HepG2 (cell line): ENCODE data around the gene RAD9A. TPM values are rescaled to one million over a fixed set of nuclear protein-coding genes. Genes with fewer than 3 reads are reported as not detected.

ENCODE experiments used
- ARID5B ChIP-seq: IDR thresholded peaks from 2 replicates; pipeline ENCODE4 v1.4.0; 2020; ENCODE audit warnings: mild to moderate bottlenecking, missing genetic modification reagents
- CCAR2 ChIP-seq: fragments of 200-400 bp; formaldehyde crosslinking; optimal IDR thresholded peaks from 2 replicates; pipeline ENCODE3; 2018; ENCODE audit warnings: low read depth, mild to moderate bottlenecking, low read length, moderate library complexity
- DMTF1 ChIP-seq: sonication (generic); formaldehyde crosslinking; IDR thresholded peaks from 2 replicates; pipeline ENCODE4 v1.4.0; 2020; ENCODE audit warnings: mild to moderate bottlenecking, missing genetic modification reagents
- DR1 ChIP-seq: sonication (generic); formaldehyde crosslinking; IDR thresholded peaks from 2 replicates; pipeline ENCODE4 v1.8.0; 2021; ENCODE audit warnings: mild to moderate bottlenecking, missing genetic modification reagents, inconsistent platforms
- FOXA3 ChIP-seq: IDR thresholded peaks from 2 replicates; pipeline ENCODE4 v1.6.1; 2016; ENCODE audit warnings: missing genetic modification reagents, missing compliant biosample characterization
- HNF4G ChIP-seq, 2 experiments: sonication (generic) in 1 of 2; formaldehyde crosslinking in 1 of 2; IDR thresholded peaks; 2 replicates each; pipeline versions ENCODE4 v1.4.0 to v1.6.1; 2011 to 2020; ENCODE audit warnings: borderline replicate concordance in 2 of 2, low read depth in 2 of 2, mild to moderate bottlenecking in 2 of 2, low read length in 1 of 2, missing genetic modification reagents in 1 of 2, moderate library complexity in 1 of 2
- MTF1 ChIP-seq: sonication (generic); formaldehyde crosslinking; IDR thresholded peaks from 2 replicates; pipeline ENCODE4 v1.5.0; 2020; ENCODE audit warnings: missing genetic modification reagents
- NFE2L2 ChIP-seq: fragments of 150-350 bp; IDR thresholded peaks from 2 replicates; pipeline ENCODE4 v1.6.1; 2014; ENCODE audit warnings: low read length
- NFRKB ChIP-seq: fragments of 450-650 bp; IDR thresholded peaks from 2 replicates; pipeline ENCODE4 v1.6.1; 2017
- RORA ChIP-seq: sonication (generic); formaldehyde crosslinking; IDR thresholded peaks from 2 replicates; pipeline ENCODE4 v1.5.0; 2020; ENCODE audit warnings: mild to moderate bottlenecking, missing genetic modification reagents, moderate library complexity
- STAG1 ChIP-seq: sonication (generic); formaldehyde crosslinking; IDR thresholded peaks from 2 replicates; pipeline ENCODE4 v1.4.0; 2020; ENCODE audit warnings: missing genetic modification reagents
- TFE3 ChIP-seq: IDR thresholded peaks from 2 replicates; pipeline ENCODE4 v1.6.1; 2016
- ZBTB38 ChIP-seq: sonication (generic); formaldehyde crosslinking; IDR thresholded peaks from 2 replicates; pipeline ENCODE4 v1.5.1; 2020; ENCODE audit warnings: mild to moderate bottlenecking, missing genetic modification reagents
- ZKSCAN1 ChIP-seq: fragments of 150-350 bp; IDR thresholded peaks from 2 replicates; pipeline ENCODE4 v1.6.1; 2014; ENCODE audit warnings: low read length
- ZNF136 ChIP-seq: sonication (generic); formaldehyde crosslinking; IDR thresholded peaks from 2 replicates; pipeline ENCODE4 v1.8.1; 2022; ENCODE audit warnings: low read depth, mild to moderate bottlenecking, moderate library complexity, missing genetic modification reagents
- ZNF263 ChIP-seq: sonication (generic); formaldehyde crosslinking; IDR thresholded peaks from 2 replicates; pipeline ENCODE4 v1.4.0; 2020; ENCODE audit warnings: missing genetic modification reagents
- ZNF33A ChIP-seq: sonication (generic); formaldehyde crosslinking; IDR thresholded peaks from 2 replicates; pipeline ENCODE4 v1.5.1; 2020; ENCODE audit warnings: missing genetic modification reagents, mild to moderate bottlenecking, moderate library complexity, borderline replicate concordance
- ZNF720 ChIP-seq: sonication (generic); formaldehyde crosslinking; IDR thresholded peaks from 2 replicates; pipeline ENCODE4 v1.4.0; 2020; ENCODE audit warnings: missing genetic modification reagents
- ZNF747 ChIP-seq: sonication (generic); formaldehyde crosslinking; IDR thresholded peaks from 2 replicates; pipeline ENCODE4 v1.8.1; 2023; ENCODE audit warnings: missing genetic modification reagents, mild to moderate bottlenecking, borderline replicate concordance
- ZNF841 ChIP-seq: sonication (generic); formaldehyde crosslinking; IDR thresholded peaks from 2 replicates; pipeline ENCODE4 v1.8.1; 2023; ENCODE audit warnings: missing genetic modification reagents, borderline replicate concordance
- ZSCAN29 ChIP-seq: sonication (generic); formaldehyde crosslinking; conservative IDR thresholded peaks from 2 replicates; pipeline ENCODE4 v1.4.0; 2020; ENCODE audit warnings: mild to moderate bottlenecking, missing genetic modification reagents
- polyA plus RNA-seq, 8 experiments: library from polyadenylated mRNA; depleted of rRNA in 3 of 8; stranded (reverse) in 7 of 8; unstranded in 1 of 8; fragments of >200 nt; fragmentation: Illumina TruSeq in 4 of 8; extraction: Trizol in 4 of 8; gene quantifications; 2 replicates each; pipeline versions ENCODE4 v1.2.1 to v1.2.3, GENCODE V29; 2011 to 2016; ENCODE audit warnings: low read depth in 4 of 8, missing spikeins in 1 of 8, mixed read lengths in 1 of 8; ENCODE audit not compliant: insufficient read depth in 1 of 8
- total RNA-seq, 5 experiments: library from RNA; depleted of rRNA; stranded (reverse); fragments of >200 nt; fragmentation: Illumina TruSeq; extraction: Trizol; gene quantifications; 2 replicates each; pipeline ENCODE4 v1.2.3, GENCODE V29; 2016; ENCODE audit warnings: low read depth in 1 of 5

RAD9A gene
- total and polyA plus RNA-seq, 2 of the 13 experiments (the other 11 are each of a cell fraction or from before 2014, with no cell fraction given), result 10.1 to 15.7 TPM

DNA sequence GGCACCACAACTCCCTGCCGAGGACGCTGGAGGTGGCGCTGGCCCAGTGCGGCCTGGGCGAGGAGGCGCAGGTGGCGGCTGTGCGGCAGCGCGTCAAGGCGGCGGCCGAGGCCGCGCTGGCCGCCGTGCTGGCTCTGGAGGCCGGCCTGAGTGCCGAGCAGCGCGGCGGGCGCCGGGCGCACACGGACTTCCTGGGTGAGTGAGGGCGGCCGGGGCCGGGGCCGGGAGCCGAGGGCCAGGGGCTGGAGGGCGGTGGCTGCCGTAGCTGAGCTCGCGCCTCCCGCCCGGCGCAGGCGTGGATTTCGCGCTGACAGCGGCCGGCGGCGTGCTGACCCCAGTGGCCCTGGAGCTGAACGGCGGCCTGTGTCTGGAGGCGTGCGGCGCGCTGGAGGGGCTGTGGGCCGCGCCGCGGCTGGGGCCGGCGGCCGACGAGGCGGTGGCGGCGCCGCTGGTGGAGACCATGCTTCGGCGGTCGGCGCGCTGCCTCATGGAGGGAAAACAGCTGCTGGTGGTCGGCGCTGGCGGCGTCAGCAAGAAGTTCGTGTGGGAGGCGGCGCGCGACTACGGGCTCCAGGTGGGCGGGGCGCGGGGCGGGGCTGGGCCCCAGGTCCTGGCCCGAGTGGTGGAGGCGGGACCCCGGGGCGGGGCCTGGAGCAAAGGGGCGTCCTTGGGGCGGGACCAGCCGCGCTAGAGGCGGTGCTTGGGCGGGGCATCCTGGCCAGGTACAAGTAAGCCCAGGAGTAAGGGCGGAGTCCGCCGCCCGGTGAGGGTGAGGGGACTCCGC lies 29.1 kb downstream of the RAD9A start (continued):
- TF ChIP-seq ARID5B (CRISPR knock-in tag) (no peak), ZNF136 (CRISPR knock-in tag) (no peak), RORA (CRISPR knock-in tag) (no peak), ZNF747 (no peak), NFRKB (no peak), MTF1 (CRISPR knock-in tag) (no peak), ZNF263 (no peak), TFE3 (CRISPR knock-in tag) (no peak), ZKSCAN1 (no peak), CCAR2 (no peak), ZNF33A (CRISPR knock-in tag) (no peak), ZBTB38 (CRISPR knock-in tag) (0 out of 2 replicates have a peak, but pooled peaks have one; percentile 18), DR1 (CRISPR knock-in tag) (0 out of 2 replicates have a peak, but pooled peaks have one; percentile 63), ZSCAN29 (CRISPR knock-in tag) (no peak), FOXA3 (CRISPR knock-in tag) (no peak), DMTF1 (CRISPR knock-in tag) (no peak), HNF4G (IDR thresholded peaks at IDR 0.05; ENCODE audit: borderline replicate concordance, low read depth, low read length) (no peak), HNF4G (CRISPR knock-in tag; IDR thresholded peaks at IDR 0.05; ENCODE audit: borderline replicate concordance, low read depth) (peak; percentile 19; the same call in 1 of the 2 replicates), ZNF841 (CRISPR knock-in tag) (no peak), STAG1 (no peak), ZNF720 (CRISPR knock-in tag) (no peak), NFE2L2 (no peak)
